Panc1 (cell line): Measurements from ENCODE around the gene DHCR7. TPM values are rescaled to one million over a fixed set of nuclear protein-coding genes. Genes with fewer than 3 reads are reported as not detected.

Experiments
- ATAC-seq: fragments of 200-7000 bp; cut with Tn5 transposase; 2 replicates; pipeline ENCODE4 v1.9.1; 2020; ENCODE audit warnings: mild to moderate bottlenecking, moderate library complexity
- BruUV-seq: library from RNA; stranded (reverse); fragments of 400-500 nt; replicated peaks from 2 replicates; lab custom pipeline; 2021; lab: Mats Ljungman, UMichigan
- CTCF ChIA-PET: fragments of 300-600 bp; sonication (Branson Sonifier 250); formaldehyde crosslinking; loops from one replicate; lab custom pipeline; 2022; ENCODE audit warnings: antibody characterized with exemption; lab: Charles Lee
- POLR2A ChIA-PET: fragments of 300-600 bp; sonication (Branson Sonifier 250); formaldehyde crosslinking; loops from one replicate; lab custom pipeline; 2022; ENCODE audit warnings: antibody characterized with exemption; lab: Charles Lee
- DNase-seq: peaks from one replicate; pipeline ENCODE4 v3.0.0-alpha.2; 2010; ENCODE audit warnings: low read depth, low spot score
- H3K27ac ChIP-seq: 2 replicates; pipeline ENCODE4 v1.5.1; 2011; ENCODE audit warnings: mild to moderate bottlenecking, low read length, inconsistent platforms
- H3K27me3 ChIP-seq: fragments of 200-500 bp; sonication (Bioruptor generic); 2 replicates; pipeline ENCODE4 v1.6.0; 2014; ENCODE audit warnings: low read length, inconsistent platforms; ENCODE audit not compliant: control insufficient read depth, insufficient read depth
- H3K36me3 ChIP-seq: fragments of 200-500 bp; sonication (Bioruptor generic); 2 replicates; pipeline ENCODE4 v1.5.1; 2014; ENCODE audit warnings: inconsistent platforms, mild to moderate bottlenecking, low read length, moderate library complexity; ENCODE audit not compliant: control insufficient read depth, insufficient read depth
- H3K4me1 ChIP-seq: 2 replicates; pipeline ENCODE4 v1.5.1; 2011; ENCODE audit warnings: inconsistent platforms, mild to moderate bottlenecking, low read length, moderate library complexity; ENCODE audit not compliant: control insufficient read depth, insufficient read depth
- H3K4me3 ChIP-seq, 2 experiments: 2 replicates each; pipeline ENCODE4 v1.5.1; 2011 to 2012; ENCODE audit warnings: low read depth in 2 of 2, low read length in 2 of 2, mild to moderate bottlenecking in 2 of 2, inconsistent platforms in 1 of 2, moderate library complexity in 1 of 2
- H3K9me3 ChIP-seq: fragments of 200-500 bp; sonication (Bioruptor generic); 2 replicates; pipeline ENCODE4 v1.5.1; 2014; ENCODE audit warnings: low read depth, mild to moderate bottlenecking, inconsistent platforms, low read length, moderate library complexity; ENCODE audit not compliant: control insufficient read depth, insufficient read depth
- POLR2AphosphoS5 ChIP-seq: IDR thresholded peaks from 2 replicates; pipeline ENCODE4 v1.6.1; 2012; ENCODE audit warnings: mild to moderate bottlenecking, low read depth, low read length, moderate library complexity
- REST ChIP-seq, 2 experiments: IDR thresholded peaks; 2 replicates each; pipeline ENCODE4 v1.6.1; 2011 to 2012; ENCODE audit warnings: low read depth in 2 of 2, control low read depth in 1 of 2, low read length in 1 of 2, mild to moderate bottlenecking in 1 of 2, moderate library complexity in 1 of 2; ENCODE audit not compliant: insufficient read depth in 1 of 2
- SIN3A ChIP-seq: IDR thresholded peaks from 2 replicates; pipeline ENCODE4 v1.6.1; 2012; ENCODE audit warnings: low read depth, mild to moderate bottlenecking, low read length, moderate library complexity, borderline replicate concordance; ENCODE audit not compliant: insufficient read depth
- TCF7L2 ChIP-seq: IDR thresholded peaks from 2 replicates; pipeline ENCODE4 v1.6.1; 2011; ENCODE audit warnings: mild to moderate bottlenecking, low read depth, low read length, inconsistent platforms
- in situ Hi-C: cut with HindIII; loops from 2 replicates; pipeline ENCODE4 v1.10.0; 2016; ENCODE audit warnings: low sequenced_read_pairs, low pct_unique_long_range_greater_than_20kb
- intact Hi-C: fragments of 100-400 bp; cut with micrococcal nuclease; formaldehyde crosslinking; loops from one replicate; pipeline ENCODE4 v1.10.0; 2022; ENCODE audit not compliant: unreplicated experiment
- total RNA-seq: library from RNA; stranded (reverse); gene quantifications from one replicate; pipeline ENCODE4 v1.2.1, GENCODE V29; 2021; ENCODE audit not compliant: unreplicated experiment
- TF ChIP-seq, protein P1 (sequence below): fragments of 450-650 bp; IDR thresholded peaks from 2 replicates; pipeline ENCODE4 v1.5.1; 2017; ENCODE audit warnings: mild to moderate bottlenecking

The DHCR7 gene
- total RNA-seq, 1 experiment from 2014 or later: 356 TPM

- peaks cover 10% of the 10 kb centered on the region; the same call in 1 of the 2 replicates for H3K4me1 ChIP-seq
- ChIA-PET CTCF (no interaction called here), POLR2A (no interaction called here)
- no peaks in the 10 kb centered on the region for H3K9me3 ChIP-seq
- H3K4me3 ChIP-seq: no peak overlapping the region
- DNase-seq (no peak), ATAC-seq (no peak)
- no peak overlapping the region for H3K27ac ChIP-seq
- BruUV-seq: no TSS peak
- H3K36me3 ChIP-seq: no peaks in the 10 kb centered on the region
- no peaks in the 10 kb centered on the region for H3K27me3 ChIP-seq
- in situ Hi-C loops: no loop called here
- TF ChIP-seq REST (IDR thresholded peaks at IDR 0.05; ENCODE audit: insufficient read depth in 1 of 2, low read depth in 2 of 2, low read length in 1 of 2): no peak
- TF ChIP-seq POLR2AphosphoS5: no peak
- TF ChIP-seq TCF7L2: no peak
- TF ChIP-seq SIN3A: no peak
- TF ChIP-seq, protein P1, sequence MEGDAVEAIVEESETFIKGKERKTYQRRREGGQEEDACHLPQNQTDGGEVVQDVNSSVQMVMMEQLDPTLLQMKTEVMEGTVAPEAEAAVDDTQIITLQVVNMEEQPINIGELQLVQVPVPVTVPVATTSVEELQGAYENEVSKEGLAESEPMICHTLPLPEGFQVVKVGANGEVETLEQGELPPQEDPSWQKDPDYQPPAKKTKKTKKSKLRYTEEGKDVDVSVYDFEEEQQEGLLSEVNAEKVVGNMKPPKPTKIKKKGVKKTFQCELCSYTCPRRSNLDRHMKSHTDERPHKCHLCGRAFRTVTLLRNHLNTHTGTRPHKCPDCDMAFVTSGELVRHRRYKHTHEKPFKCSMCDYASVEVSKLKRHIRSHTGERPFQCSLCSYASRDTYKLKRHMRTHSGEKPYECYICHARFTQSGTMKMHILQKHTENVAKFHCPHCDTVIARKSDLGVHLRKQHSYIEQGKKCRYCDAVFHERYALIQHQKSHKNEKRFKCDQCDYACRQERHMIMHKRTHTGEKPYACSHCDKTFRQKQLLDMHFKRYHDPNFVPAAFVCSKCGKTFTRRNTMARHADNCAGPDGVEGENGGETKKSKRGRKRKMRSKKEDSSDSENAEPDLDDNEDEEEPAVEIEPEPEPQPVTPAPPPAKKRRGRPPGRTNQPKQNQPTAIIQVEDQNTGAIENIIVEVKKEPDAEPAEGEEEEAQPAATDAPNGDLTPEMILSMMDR: no peak
- intact Hi-C loops: no loop called here
Observed at GRCh38 chr11:71491531-71491930, 43.3 kb upstream of the DHCR7 start.

- CTCF ChIA-PET: no interaction called here
- DNase-seq: no peak
Observed at GRCh38 chr11:71490731-71491390, 42.7 kb upstream of the DHCR7 start.

More at GRCh38 chr11:71490731-71491390, 42.7 kb upstream of the DHCR7 start:
- no peak for ATAC-seq
- in situ Hi-C loops (no loop called here), intact Hi-C loops (no loop called here)
- Histone ChIP-seq H3K27ac (no peak overlapping the region), H3K4me1 (peaks cover 10% of the 10 kb centered on the region; the same call in 1 of the 2 replicates), H3K27me3 (no peaks in the 10 kb centered on the region), H3K4me3 (no peak overlapping the region), H3K36me3 (no peaks in the 10 kb centered on the region), H3K9me3 (no peaks in the 10 kb centered on the region)
- POLR2A ChIA-PET: interaction anchor here (0.5 kb wide), 1 partner anchor 11 kb away, joined by 16 read pairs; no protein-coding TSS in a partner anchor
- no TSS peak for BruUV-seq
- TF ChIP-seq REST (IDR thresholded peaks at IDR 0.05; ENCODE audit: insufficient read depth in 1 of 2, low read depth in 2 of 2, low read length in 1 of 2) (no peak), SIN3A (no peak), POLR2AphosphoS5 (no peak), TCF7L2 (no peak)
- TF ChIP-seq, protein P1: no peak
